WTC11 (cell line): Measurements from ENCODE around the gene SLC25A38. TPM values are rescaled to one million over a fixed set of nuclear protein-coding genes. Genes with fewer than 3 reads are reported as not detected.

ENCODE experiments used
- ATAC-seq: fragments of 200-7000 bp; cut with Tn5 transposase; 2 replicates; pipeline ENCODE4 v1.10.0; 2021; ENCODE audit warnings: mild to moderate bottlenecking, moderate library complexity
- CTCF ChIA-PET: fragments of 300-600 bp; sonication (Branson Sonifier 250); formaldehyde crosslinking; loops from one replicate; lab custom pipeline; 2021; ENCODE audit warnings: antibody characterized with exemption; lab: Charles Lee
- POLR2A ChIA-PET: fragments of 350-600 bp; sonication (Branson Sonifier 250); formaldehyde crosslinking; loops from one replicate; lab custom pipeline; 2021; ENCODE audit warnings: antibody characterized with exemption; lab: Charles Lee
- DNase-seq: peaks from one replicate; pipeline ENCODE4 v3.0.0; 2021; ENCODE audit warnings: low spot score
- H3K27ac Mint-ChIP-seq: 2 replicates; pipeline ENCODE4 v1.8.0; 2021; ENCODE audit warnings: mixed read lengths
- H3K27me3 Mint-ChIP-seq: 2 replicates; pipeline ENCODE4 v1.8.0; 2021; ENCODE audit warnings: low read depth, mild to moderate bottlenecking, moderate library complexity, mixed read lengths
- H3K36me3 Mint-ChIP-seq: 2 replicates; pipeline ENCODE4 v1.8.0; 2021; ENCODE audit warnings: mixed read lengths
- H3K4me1 Mint-ChIP-seq: 2 replicates; pipeline ENCODE4 v1.8.0; 2022; ENCODE audit warnings: mixed read lengths
- H3K4me3 Mint-ChIP-seq: 2 replicates; pipeline ENCODE4 v1.8.0; 2021; ENCODE audit warnings: mild to moderate bottlenecking, moderate library complexity, mixed read lengths
- H3K9me3 Mint-ChIP-seq: 2 replicates; pipeline ENCODE4 v1.8.0; 2021; ENCODE audit warnings: mixed read lengths
- AFF4 ChIP-seq: sonication (generic); formaldehyde crosslinking; IDR thresholded peaks from 2 replicates; pipeline ENCODE4 v1.8.1; 2023; ENCODE audit warnings: mild to moderate bottlenecking, missing genetic modification reagents, borderline replicate concordance
- ATF1 ChIP-seq: sonication (generic); formaldehyde crosslinking; IDR thresholded peaks from 2 replicates; pipeline ENCODE4 v1.8.1; 2023; ENCODE audit warnings: mild to moderate bottlenecking, moderate library complexity, missing genetic modification reagents
- CBFB ChIP-seq: sonication (generic); formaldehyde crosslinking; IDR thresholded peaks from 2 replicates; pipeline ENCODE4 v1.8.1; 2022; ENCODE audit warnings: mild to moderate bottlenecking, low read depth, missing genetic modification reagents
- CDX4 ChIP-seq: fragments of 250-450 bp; sonication (Bioruptor Pico); IDR thresholded peaks from 2 replicates; pipeline ENCODE4 v1.9.0; 2021; ENCODE audit warnings: moderate library complexity, mild to moderate bottlenecking, inconsistent platforms, borderline replicate concordance
- E2F4 ChIP-seq: sonication (generic); formaldehyde crosslinking; IDR thresholded peaks from 2 replicates; pipeline ENCODE4 v1.8.1; 2022; ENCODE audit warnings: low read depth, mild to moderate bottlenecking, moderate library complexity, missing genetic modification reagents, borderline replicate concordance
- FOXP1 ChIP-seq: sonication (generic); formaldehyde crosslinking; IDR thresholded peaks from 2 replicates; pipeline ENCODE4 v1.8.0; 2022; ENCODE audit warnings: missing genetic modification reagents, mild to moderate bottlenecking, moderate library complexity, borderline replicate concordance
- JUN ChIP-seq: sonication (generic); formaldehyde crosslinking; IDR thresholded peaks from 2 replicates; pipeline ENCODE4 v1.8.0; 2023; ENCODE audit warnings: mild to moderate bottlenecking, missing genetic modification reagents
- KAT7 ChIP-seq: sonication (generic); formaldehyde crosslinking; IDR thresholded peaks from 2 replicates; pipeline ENCODE4 v1.8.1; 2023; ENCODE audit warnings: missing genetic modification reagents, mild to moderate bottlenecking, borderline replicate concordance
- MAX ChIP-seq: sonication (generic); formaldehyde crosslinking; IDR thresholded peaks from 2 replicates; pipeline ENCODE4 v1.8.0; 2022; ENCODE audit warnings: mild to moderate bottlenecking, missing genetic modification reagents
- NFE2L1 ChIP-seq: sonication (generic); formaldehyde crosslinking; IDR thresholded peaks from 2 replicates; pipeline ENCODE4 v1.8.1; 2023; ENCODE audit warnings: missing genetic modification reagents
- NR1H2 ChIP-seq: sonication (generic); formaldehyde crosslinking; IDR thresholded peaks from 2 replicates; pipeline ENCODE4 v1.9.0; 2021; ENCODE audit warnings: mild to moderate bottlenecking, moderate library complexity, missing genetic modification reagents
- NR2C2 ChIP-seq: sonication (generic); formaldehyde crosslinking; IDR thresholded peaks from 2 replicates; pipeline ENCODE4 v1.8.0; 2022; ENCODE audit warnings: mild to moderate bottlenecking, missing genetic modification reagents
- RORB ChIP-seq: fragments of 250-450 bp; sonication (Bioruptor Pico); IDR thresholded peaks from 2 replicates; pipeline ENCODE4 v1.9.0; 2021; ENCODE audit warnings: mild to moderate bottlenecking
- SP1 ChIP-seq: sonication (generic); formaldehyde crosslinking; conservative IDR thresholded peaks from 2 replicates; pipeline ENCODE4 v1.8.1; 2022; ENCODE audit warnings: missing genetic modification reagents
- STAT6 ChIP-seq: sonication (generic); formaldehyde crosslinking; conservative IDR thresholded peaks from 2 replicates; pipeline ENCODE4 v1.8.1; 2023; ENCODE audit warnings: mild to moderate bottlenecking, low read depth, missing genetic modification reagents, moderate library complexity
- TP53 ChIP-seq: sonication (generic); formaldehyde crosslinking; IDR thresholded peaks from 2 replicates; pipeline ENCODE4 v1.8.1; 2023; ENCODE audit warnings: mild to moderate bottlenecking, missing genetic modification reagents
- ZBTB21 ChIP-seq: sonication (generic); formaldehyde crosslinking; IDR thresholded peaks from 2 replicates; pipeline ENCODE4 v1.8.1; 2023; ENCODE audit warnings: mild to moderate bottlenecking, missing genetic modification reagents, borderline replicate concordance
- ZBTB43 ChIP-seq: sonication (generic); formaldehyde crosslinking; IDR thresholded peaks from 2 replicates; pipeline ENCODE4 v1.8.1; 2023; ENCODE audit warnings: mild to moderate bottlenecking, missing genetic modification reagents
- ZNF232 ChIP-seq: sonication (generic); formaldehyde crosslinking; IDR thresholded peaks from 2 replicates; pipeline ENCODE4 v1.8.0; 2022; ENCODE audit warnings: mild to moderate bottlenecking, missing genetic modification reagents
- ZNF263 ChIP-seq: sonication (generic); formaldehyde crosslinking; IDR thresholded peaks from 2 replicates; pipeline ENCODE4 v1.8.1; 2022; ENCODE audit warnings: low read depth, mild to moderate bottlenecking, moderate library complexity, missing genetic modification reagents
- total RNA-seq: library from RNA; stranded (reverse); gene quantifications from 3 replicates; pipeline ENCODE4 v1.2.3, GENCODE V29; 2021

Gene SLC25A38
- total RNA-seq, 1 experiment from 2014 or later, result 34.9 TPM

GRCh38 chr3:39338201-39338600, 45.0 kb upstream of the SLC25A38 start:
- Mint-ChIP-seq H3K27me3 (no peaks in the 10 kb centered on the region), H3K4me3 (no peak overlapping the region), H3K9me3 (peaks cover 10% of the 10 kb centered on the region), H3K4me1 (peaks cover 6% of the 10 kb centered on the region; the same call in 1 of the 2 replicates), H3K27ac (no peak overlapping the region), H3K36me3 (no peaks in the 10 kb centered on the region)
- no peak for TF ChIP-seq ZBTB43 (CRISPR knock-in tag)
- TF ChIP-seq JUN (CRISPR knock-in tag), result no peak
- no peak for TF ChIP-seq E2F4 (CRISPR knock-in tag)
- no peak for TF ChIP-seq STAT6 (CRISPR knock-in tag)
- no peak for TF ChIP-seq KAT7
- ATAC-seq (no peak), DNase-seq (no peak)
- ChIA-PET CTCF (no interaction called here), POLR2A (no interaction called here)

GRCh38 chr3:39339086-39339485, 44.1 kb upstream of the SLC25A38 start:
- Mint-ChIP-seq H3K27ac (no peak overlapping the region), H3K4me3 (no peak overlapping the region), H3K36me3 (no peaks in the 10 kb centered on the region)
- DNase-seq, result no peak
- no peak for TF ChIP-seq FOXP1 (CRISPR knock-in tag)
- no peak for TF ChIP-seq RORB (CRISPR knock-in tag)
- TF ChIP-seq NR1H2, result no peak
- TF ChIP-seq ZNF263 (CRISPR knock-in tag), result no peak
- TF ChIP-seq CBFB, result no peak
- TF ChIP-seq NR2C2, result no peak
- no peak for TF ChIP-seq TP53
- TF ChIP-seq ATF1 (CRISPR knock-in tag), result no peak
- TF ChIP-seq NFE2L1, result no peak
- no peak for TF ChIP-seq CDX4 (CRISPR knock-in tag)
- no peak for TF ChIP-seq SP1 (CRISPR knock-in tag)
- TF ChIP-seq ZNF232 (CRISPR knock-in tag), result no peak
- TF ChIP-seq ZBTB21 (CRISPR knock-in tag), result no peak
- no peak for TF ChIP-seq MAX (CRISPR knock-in tag)
- no peak for TF ChIP-seq AFF4 (CRISPR knock-in tag)
- TF ChIP-seq, all 79 proteins: peak for 0
- ChIA-PET CTCF (no interaction called here), POLR2A (no interaction called here)
- Mint-ChIP-seq H3K9me3 (peaks cover 9% of the 10 kb centered on the region), H3K27me3 (no peaks in the 10 kb centered on the region), H3K4me1 (peaks cover 11% of the 10 kb centered on the region; the same call in 1 of the 2 replicates)
- ATAC-seq, result no peak
